ENCODE measurements around the gene ST3GAL6. TPM values are rescaled to one million over a fixed set of nuclear protein-coding genes. Genes with fewer than 3 reads are reported as not detected.

ST3GAL6 gene
- total and polyA plus RNA-seq, 2 of the 4 experiments (the other 2 are of a cell fraction), result 0.36 to 0.99 TPM

GRCh38 chr3:98746882-98747281 is 16.3 kb upstream of the ST3GAL6 start:
- in situ Hi-C loops (cut with MboI; ENCODE audit: low sequenced_read_pairs), result no loop called here
- intact Hi-C loops (cut with micrococcal nuclease), result no loop called here

More at GRCh38 chr3:98746882-98747281, 16.3 kb upstream of the ST3GAL6 start:
- DNase-seq (no peak), ATAC-seq (ENCODE audit: low read depth) (no peak)
- no peak overlapping the region for H3K23ac ChIP-seq (ENCODE audit: low read depth, low read length)
- H4K5ac ChIP-seq (ENCODE audit: low read depth, low read length), result no peak overlapping the region
- H3K4me1 ChIP-seq (ENCODE audit: control insufficient read depth, insufficient read depth, low read length), result no peaks in the 10 kb centered on the region
- no peak overlapping the region for H3K4me2 ChIP-seq (ENCODE audit: low read depth, low read length)
- TF ChIP-seq USF2 (IDR thresholded peaks at IDR 0.05; ENCODE audit: low read depth, low read length) (no peak), SMC3 (IDR thresholded peaks at IDR 0.05; ENCODE audit: low read depth, low read length) (no peak)
- H3K18ac ChIP-seq (ENCODE audit: low read depth, low read length), result no peak overlapping the region
- H3K79me1 ChIP-seq (ENCODE audit: low read depth in 1 of 2, low read length in 2 of 2), result no peaks in the 10 kb centered on the region
- H3K4me3 ChIP-seq (ENCODE audit: insufficient read depth, low read depth, low read length), result no peak overlapping the region
- H4K20me1 ChIP-seq (ENCODE audit: insufficient read depth, low read length), result no peaks in the 10 kb centered on the region
- no peaks in the 10 kb centered on the region for H3K9me1 ChIP-seq (ENCODE audit: insufficient read depth, low read length)
- no peaks in the 10 kb centered on the region for H3K9me3 ChIP-seq (ENCODE audit: control insufficient read depth, insufficient read depth, low read length)
- no peak overlapping the region for H4K8ac ChIP-seq (ENCODE audit: low read depth in 2 of 2, low read length in 2 of 2)
- no CpG with 5 or more reads among the region's 4 CpGs for WGBS, 2 experiments (ENCODE audit: extremely low coverage in 2 of 2, insufficient read length in 1 of 2)
- H2BK120ac ChIP-seq (ENCODE audit: low read depth, low read length), result no peak overlapping the region
- dilution Hi-C loops (cut with HindIII; ENCODE audit: low sequenced_read_pairs, unreplicated experiment), result no loop called here
- H3K9ac ChIP-seq (ENCODE audit: low read depth, low read length), result no peak overlapping the region
- no peak overlapping the region for H2BK20ac ChIP-seq (ENCODE audit: low read depth, low read length)
- no peaks in the 10 kb centered on the region for H3K36me3 ChIP-seq (ENCODE audit: control insufficient read depth, insufficient read depth, low read length)
- no peak overlapping the region for H3K4ac ChIP-seq (ENCODE audit: low read depth, low read length)
- H2AFZ ChIP-seq (replicated peaks; ENCODE audit: low read length, poor library complexity), result no peak overlapping the region
- H2BK15ac ChIP-seq (ENCODE audit: low read depth, low read length), result no peak overlapping the region
- no peak overlapping the region for H4K91ac ChIP-seq (ENCODE audit: insufficient read depth, low read depth, low read length)
- no peak overlapping the region for H3K56ac ChIP-seq (ENCODE audit: extremely low read depth, insufficient read depth, low read length)
- POLR2A ChIA-PET (ENCODE audit: unreplicated experiment), result no interaction called here
- no TSS peak for BruUV-seq (replicated peaks)
- H2BK5ac ChIP-seq (ENCODE audit: low read depth, low read length, poor library complexity, severe bottlenecking), result no peak overlapping the region
- no peak overlapping the region for H2AK9ac ChIP-seq (replicated peaks; ENCODE audit: low read depth, low read length, poor library complexity)
- no peaks in the 10 kb centered on the region; the same call in 1 of the 2 replicates for H3K27me3 ChIP-seq (ENCODE audit: control insufficient read depth, insufficient read depth, low read length)
- H3K14ac ChIP-seq (replicated peaks; ENCODE audit: low read depth, low read length), result no peak overlapping the region
- CTCF ChIA-PET, result no interaction called here
- no peak overlapping the region for H2AK5ac ChIP-seq (ENCODE audit: low read depth, low read length)
- no peak overlapping the region for H3K27ac ChIP-seq (ENCODE audit: insufficient read depth, low read length)

Measured in IMR-90 (cell line).